ENCODE measurements around the gene CLDN5.

CLDN5 gene

GRCh38 chr22:19522190-19522880 lies 1.9 kb downstream of the CLDN5 start:
- DNase-seq (ENCODE audit: low spot score): no peak

GRCh38 chr22:19520566-19521305 lies 3.5 kb downstream of the CLDN5 start:
- no peak for DNase-seq (ENCODE audit: low spot score)

GRCh38 chr22:19520007-19520406 lies 4.2 kb downstream of the CLDN5 start:
- no peak for DNase-seq (ENCODE audit: low spot score)

- DNase-seq (ENCODE audit: low spot score): no peak
Measured at GRCh38 chr22:19519041-19519926, 4.9 kb downstream of the CLDN5 start.

GRCh38 chr22:19518635-19519034 lies 5.6 kb downstream of the CLDN5 start:
- no peak for DNase-seq (ENCODE audit: low spot score)

- no peak for DNase-seq (ENCODE audit: low spot score)
Measured at GRCh38 chr22:19517919-19518611, 6.1 kb downstream of the CLDN5 start.

- no peak for DNase-seq (ENCODE audit: low spot score)
Measured at GRCh38 chr22:19517171-19517500, 7.1 kb downstream of the CLDN5 start.

- no peak for DNase-seq (ENCODE audit: low spot score)
Measured at GRCh38 chr22:19516378-19517170, 7.6 kb downstream of the CLDN5 start.

- DNase-seq (ENCODE audit: low spot score): no peak
Measured at GRCh38 chr22:19515654-19516377, 8.4 kb downstream of the CLDN5 start.

- no peak for DNase-seq (ENCODE audit: low spot score)
Measured at GRCh38 chr22:19514831-19515565, 9.2 kb downstream of the CLDN5 start.

- no peak for DNase-seq (ENCODE audit: low spot score)
Measured at GRCh38 chr22:19513823-19514222, 10.4 kb downstream of the CLDN5 start.

- DNase-seq (ENCODE audit: low spot score): no peak
Measured at GRCh38 chr22:19510919-19511341, 13.3 kb downstream of the CLDN5 start.

- no peak for DNase-seq (ENCODE audit: low spot score)
Measured at GRCh38 chr22:19509923-19510322, 14.3 kb downstream of the CLDN5 start.

- DNase-seq (ENCODE audit: low spot score): no peak
Measured at GRCh38 chr22:19509191-19509590, 15.0 kb downstream of the CLDN5 start.

- DNase-seq (ENCODE audit: low spot score): no peak
Measured at GRCh38 chr22:19508024-19508776, 16.0 kb downstream of the CLDN5 start.

- no peak for DNase-seq (ENCODE audit: low spot score)
Measured at GRCh38 chr22:19507534-19507861, 16.7 kb downstream of the CLDN5 start.

GRCh38 chr22:19506212-19506611 lies 18.0 kb downstream of the CLDN5 start:
- no peak for DNase-seq (ENCODE audit: low spot score)

GRCh38 chr22:19505735-19506126 lies 18.5 kb downstream of the CLDN5 start:
- DNase-seq (ENCODE audit: low spot score): no peak
